ENCODE results near the gene RBMS3.
"Not testable (repeated sequence)": the region's sequence is repeated elsewhere in the genome, so short reads cannot be mapped to it uniquely, and the experiment has no call there.

RBMS3 gene

DNA sequence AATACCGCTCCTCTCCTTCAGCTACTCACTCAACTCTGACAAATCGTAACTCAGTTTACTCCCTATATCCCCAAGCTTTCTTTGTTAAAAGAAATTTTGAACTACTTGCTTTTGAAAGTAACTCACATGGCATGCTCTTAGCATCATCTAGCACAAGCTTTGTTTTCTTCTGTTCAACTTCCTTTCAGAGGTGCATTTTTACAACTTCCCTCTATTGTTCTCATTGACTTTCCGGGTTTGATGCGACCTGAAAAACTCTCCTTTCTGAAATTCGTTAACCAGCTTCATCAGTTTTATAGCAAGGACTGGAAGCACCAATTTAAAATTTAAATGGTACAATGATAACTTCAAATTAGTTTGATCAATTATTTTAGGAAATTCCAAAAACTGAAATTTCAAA lies 696.0 kb downstream of the RBMS3 start:
- FAIRE-seq, result no peak

DNA sequence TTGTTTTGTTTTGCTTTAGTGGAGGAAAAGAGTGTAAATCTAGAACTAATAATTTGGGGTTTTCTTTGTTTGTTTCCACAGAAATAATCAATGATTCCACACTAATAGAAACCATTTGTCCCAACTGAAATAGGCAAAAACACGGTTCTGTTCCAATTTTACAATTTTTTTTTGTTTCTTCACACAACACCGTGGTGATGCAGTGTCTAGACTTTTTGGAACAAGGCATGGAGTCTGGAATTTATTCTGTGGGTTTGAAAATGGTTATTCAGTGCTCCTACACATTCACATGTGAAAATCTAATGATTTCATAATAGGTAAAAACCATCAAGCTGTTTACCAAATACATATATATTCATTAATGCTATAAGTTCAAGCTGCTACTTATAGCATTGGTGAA lies 696.5 kb downstream of the RBMS3 start:
- no peak for FAIRE-seq

DNA sequence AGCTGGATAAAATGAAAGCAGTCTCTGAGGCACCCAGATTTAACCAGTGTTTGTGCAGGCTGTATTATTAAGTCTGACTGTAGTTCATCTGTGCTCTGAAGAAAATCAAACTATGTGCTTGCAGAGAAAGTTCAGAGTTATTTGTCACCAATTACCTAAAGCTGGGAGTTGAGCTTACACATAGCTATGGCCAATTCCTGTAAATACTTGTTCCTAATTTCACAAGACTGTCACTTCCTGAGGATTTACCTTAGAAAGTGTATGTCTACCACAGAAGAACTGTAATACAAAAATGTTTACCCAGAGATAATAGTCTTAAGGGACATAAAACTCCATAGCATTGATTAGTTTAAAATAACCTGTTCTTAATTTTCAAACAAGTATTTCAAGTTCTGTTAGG lies 697.2 kb downstream of the RBMS3 start:
- FAIRE-seq, result no peak

DNA sequence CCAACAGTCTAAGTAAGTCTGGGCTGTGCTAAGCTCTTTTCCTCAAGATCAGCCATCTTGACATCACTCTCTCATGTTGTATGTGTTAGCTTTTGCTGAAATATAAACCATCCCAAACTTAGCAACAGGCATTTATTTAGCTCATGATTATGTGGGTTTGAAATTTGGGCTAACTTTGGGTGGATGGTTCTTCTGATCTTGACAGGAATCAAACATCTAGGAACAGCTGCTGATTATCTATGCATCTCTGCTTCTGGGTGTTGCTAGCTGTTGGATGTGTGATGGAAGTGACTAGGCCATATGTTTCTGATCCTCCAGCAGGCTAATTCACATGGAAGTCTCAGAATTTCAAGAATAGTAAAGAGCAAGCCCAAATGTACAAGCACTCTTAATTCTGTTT lies 710.3 kb downstream of the RBMS3 start:
- no peak for FAIRE-seq

DNA sequence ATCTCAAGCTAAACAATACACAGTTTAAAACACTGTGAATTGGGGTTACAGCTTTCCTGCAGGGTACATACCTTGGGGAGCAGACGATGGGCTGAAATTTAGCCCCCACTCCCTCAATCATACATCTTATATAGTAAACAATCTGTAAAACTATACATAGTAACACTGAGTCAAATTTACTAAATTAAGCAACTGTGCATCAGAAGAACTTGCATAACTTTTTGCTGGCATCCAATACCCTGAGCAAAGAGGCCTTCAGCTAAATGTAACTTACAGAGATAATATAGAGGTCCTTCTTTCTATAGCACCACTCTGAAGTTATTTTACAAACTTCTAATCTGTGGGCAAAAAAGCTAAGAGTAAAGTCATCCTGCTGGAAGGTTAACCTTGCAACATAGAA lies 721.9 kb downstream of the RBMS3 start:
- no peak for FAIRE-seq

DNA sequence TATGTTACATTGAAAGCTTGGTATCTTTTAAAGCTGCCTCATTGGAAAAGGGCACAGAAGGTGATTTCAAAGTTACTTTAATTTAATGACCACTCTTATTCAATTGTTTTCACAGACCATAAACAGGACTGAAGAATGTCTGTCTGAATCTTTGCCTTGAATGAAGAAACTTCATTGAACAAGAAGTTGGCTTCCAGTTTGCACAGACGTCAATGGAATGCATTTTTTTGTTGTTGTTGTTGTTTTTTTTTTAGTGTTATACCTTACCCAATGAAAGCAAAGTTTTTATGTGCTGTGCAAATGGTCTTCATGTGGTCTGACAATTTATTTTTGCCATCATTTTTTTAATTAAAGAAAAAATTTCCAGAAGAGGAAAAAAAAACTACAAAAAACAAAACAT lies 722.9 kb downstream of the RBMS3 start:
- FAIRE-seq, result no peak

DNA sequence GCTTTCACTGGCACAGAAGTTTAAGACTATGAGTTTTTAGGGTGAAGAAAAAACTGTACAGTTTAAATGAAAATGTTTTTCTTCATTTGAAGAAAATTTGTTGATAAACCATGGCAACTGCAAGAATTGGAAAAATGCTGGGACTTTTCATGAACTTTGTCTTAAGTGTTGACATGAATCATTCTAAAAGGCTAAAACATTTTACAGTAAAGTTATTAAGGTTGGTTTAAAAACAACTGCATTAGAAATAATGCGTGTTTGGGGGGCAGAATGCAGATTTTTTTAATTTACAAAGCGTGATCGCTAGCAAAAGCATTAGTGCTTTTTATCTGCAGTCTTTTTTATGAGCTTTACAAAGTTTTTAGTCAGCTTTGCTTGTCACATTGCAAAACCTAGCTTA lies 723.6 kb downstream of the RBMS3 start:
- FAIRE-seq, result no peak

DNA sequence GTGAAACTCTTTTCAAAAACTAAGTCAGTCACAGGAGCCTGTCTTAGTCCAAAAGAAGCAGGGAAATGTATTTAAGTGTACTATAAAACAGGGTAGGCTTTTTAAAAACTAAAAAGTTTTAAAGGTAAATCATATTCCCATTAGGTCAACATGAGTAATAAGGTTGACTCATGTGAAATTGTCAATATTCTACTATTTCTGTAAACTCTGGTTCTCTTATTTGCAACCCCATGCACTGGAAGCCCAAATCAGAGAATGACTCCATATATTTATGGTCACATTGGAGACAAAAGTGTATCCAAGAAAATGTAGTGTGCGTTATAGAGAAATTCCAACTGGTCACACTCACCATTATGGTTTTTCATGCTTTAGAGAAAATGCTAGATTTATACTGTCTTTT lies 725.2 kb downstream of the RBMS3 start:
- no peak for FAIRE-seq

DNA sequence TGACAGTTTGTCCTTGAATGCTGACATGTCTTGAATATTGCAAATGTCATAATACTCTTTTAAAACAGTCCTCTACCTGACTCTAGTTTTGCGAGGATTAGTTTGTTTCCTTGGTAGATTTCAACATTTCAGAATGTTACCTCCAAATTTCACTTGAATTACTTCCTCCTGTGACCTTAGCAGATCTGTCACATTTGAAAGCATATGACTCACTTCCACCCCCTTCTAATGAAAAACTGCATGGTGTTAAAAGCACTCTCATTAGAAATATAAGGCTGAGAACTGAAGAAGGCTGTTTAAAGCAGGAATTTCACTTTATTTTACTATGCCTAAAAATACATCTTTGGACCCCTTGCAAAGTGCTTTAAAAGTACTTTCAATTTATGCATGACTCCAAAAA lies 726.8 kb downstream of the RBMS3 start:
- no peak for FAIRE-seq

DNA sequence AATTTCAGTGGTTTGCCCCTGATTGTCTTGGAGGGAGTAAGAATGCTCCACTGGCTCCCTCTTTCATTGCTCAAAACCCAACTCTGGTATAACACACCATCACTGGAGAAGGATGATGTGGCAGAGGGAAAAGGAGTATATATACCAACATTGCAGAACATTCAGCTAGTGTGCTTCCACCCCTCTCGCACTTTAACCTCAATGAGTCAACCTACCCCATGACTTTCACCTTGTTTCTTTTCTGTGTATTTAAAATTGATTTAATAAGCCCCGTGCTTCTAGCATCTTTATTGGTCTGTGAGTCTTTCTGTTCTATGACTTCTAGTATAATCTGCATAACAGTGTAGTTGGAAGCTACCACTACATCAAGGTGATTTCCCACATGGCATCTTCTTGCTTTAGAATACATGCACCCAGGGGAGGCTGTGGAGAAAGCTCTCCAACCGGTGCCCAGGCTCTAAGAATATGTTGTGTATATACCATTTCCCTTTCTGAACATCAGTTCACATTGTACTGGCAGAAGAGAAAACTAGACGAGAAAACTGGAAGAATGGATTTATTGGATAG lies 730.4 kb downstream of the RBMS3 start:
- FAIRE-seq, result no peak

DNA sequence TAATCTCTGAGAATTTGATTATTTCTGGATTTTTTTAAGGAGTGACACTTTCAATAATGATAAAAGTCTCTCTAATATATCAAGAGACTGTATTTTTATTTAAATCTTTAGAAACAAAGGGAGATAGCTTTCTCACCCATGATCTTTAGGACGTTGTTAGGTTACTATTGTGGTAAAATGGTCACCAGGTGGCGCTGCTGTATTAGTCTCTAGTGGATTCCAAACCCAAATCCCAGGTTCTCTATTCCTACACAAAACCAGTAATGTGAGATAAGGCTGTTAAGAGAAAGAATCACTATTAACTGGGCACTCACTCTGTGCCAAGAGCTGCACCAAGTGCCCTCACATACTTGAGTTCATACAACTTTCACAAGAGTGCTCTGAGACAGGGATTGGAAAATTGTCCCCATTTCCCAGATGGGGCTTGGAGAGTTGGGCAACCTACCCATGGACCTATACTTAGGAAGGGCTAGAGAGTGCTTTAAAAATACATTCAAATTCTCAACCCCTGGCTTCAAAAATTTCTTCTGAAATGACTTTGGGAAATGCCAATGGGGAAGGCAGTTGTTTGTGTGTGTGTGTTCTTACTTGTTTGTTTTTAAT lies 732.2 kb downstream of the RBMS3 start:
- FAIRE-seq, result peak; percentile 92

DNA sequence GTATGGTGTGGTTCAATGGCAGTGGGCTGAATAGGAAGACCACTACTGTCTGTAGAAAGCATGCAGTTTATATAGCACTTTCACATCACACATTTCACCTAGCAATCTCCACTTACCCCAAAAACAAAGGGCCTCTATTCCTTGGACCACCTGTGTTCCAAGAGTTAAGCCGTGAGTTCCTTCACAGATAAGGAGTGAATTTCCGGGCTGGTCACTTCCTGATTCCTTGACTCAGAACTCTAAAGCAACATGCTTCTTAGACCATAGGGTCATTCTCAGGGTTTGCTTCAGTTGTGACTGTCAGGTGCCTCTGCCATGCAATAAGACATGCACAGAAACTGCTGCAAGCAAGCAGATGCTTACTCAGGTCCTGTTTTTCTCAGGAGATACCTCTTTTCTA lies 737.0 kb downstream of the RBMS3 start:
- no peak for FAIRE-seq

DNA sequence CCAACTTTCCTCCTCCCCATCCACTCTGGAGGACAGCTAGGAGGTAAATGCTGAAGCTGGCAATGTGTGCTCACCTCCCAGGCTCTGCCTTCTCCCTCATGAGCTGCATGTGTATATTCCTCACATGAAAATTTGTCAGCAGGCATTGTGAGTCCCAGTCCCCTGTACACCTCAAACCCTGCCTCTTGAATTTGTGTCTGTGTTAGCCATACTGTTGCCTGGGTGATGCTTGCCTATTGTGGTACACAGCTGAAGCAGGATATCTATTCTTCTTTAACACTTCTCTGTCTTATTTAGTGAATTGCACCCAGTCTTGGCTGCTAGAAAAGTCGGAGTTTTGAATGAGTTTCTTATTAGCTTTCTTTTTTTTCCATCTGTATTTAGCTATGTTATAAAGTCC lies 739.5 kb downstream of the RBMS3 start:
- no peak for FAIRE-seq

DNA sequence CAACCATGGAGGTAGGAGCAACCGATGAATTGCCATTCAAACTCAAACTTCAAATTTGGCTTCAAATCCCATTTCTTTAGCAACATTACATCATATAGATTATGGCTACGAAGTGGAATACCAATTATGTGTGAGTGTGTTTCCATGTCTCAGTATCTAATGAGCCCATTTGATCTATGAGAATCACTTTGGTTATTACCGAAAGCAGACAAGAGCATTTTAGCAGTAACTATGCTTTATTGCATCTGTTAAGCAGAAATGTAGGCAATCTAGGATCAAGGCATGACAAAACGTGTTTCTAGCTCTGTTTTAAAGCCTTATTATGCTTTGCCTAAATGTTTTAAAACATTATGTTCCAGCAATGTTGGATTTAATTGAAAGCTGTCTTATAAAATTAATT lies 743.6 kb downstream of the RBMS3 start:
- no peak for FAIRE-seq

DNA sequence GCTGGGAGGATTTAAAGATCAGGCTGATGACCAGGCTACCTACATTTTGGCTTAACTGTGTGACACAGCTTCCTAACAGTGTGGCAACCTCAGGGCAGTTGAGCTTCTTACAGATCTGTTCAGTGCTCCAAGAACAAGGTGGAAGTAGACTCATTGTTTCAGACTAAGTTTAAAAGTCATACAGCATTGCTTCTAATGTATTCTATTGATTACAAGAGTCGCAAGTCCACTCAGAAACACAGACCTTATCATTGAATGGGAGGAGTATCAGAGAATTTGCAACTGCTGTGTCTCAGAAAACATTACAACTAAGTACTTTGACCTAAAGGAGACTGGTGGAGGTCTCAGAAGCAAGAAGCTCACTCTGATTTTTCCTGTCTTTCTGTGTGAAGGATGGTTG lies 746.0 kb downstream of the RBMS3 start:
- no peak for FAIRE-seq

DNA sequence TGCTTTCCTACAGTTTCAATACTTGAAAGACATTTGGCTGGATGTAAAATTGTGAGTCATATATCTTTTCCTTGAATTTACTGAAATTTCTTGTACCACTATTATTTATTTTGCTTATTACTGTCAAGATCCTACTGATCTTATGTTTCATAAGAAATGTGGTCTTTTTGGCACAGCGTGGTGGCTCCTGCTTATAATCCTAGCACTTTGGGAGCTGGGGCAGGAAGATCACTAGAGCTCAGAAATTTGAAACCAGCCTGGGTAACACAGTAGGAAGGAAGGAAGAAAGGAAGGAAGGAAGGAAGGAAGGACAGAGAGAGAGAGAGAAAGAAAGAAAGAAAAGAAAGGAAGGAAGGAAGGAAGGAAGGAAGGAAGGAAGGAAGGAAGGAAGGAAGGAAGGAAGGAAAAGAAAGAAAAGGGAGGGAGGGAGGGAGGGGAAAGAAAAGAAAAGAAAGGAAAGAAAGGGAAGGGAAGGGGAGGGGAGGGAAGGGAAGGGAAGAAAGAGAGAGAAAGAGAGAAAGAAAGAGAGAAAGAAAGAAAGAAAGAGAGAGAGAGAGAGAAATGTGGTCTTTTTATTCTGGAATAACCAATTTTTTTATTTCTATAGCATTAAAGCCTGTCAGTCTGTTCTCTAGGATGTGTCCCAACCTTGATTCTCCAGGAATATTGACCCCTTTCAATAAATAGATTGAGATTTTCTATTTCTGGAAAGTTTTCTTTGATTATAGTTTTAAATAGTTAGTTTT lies 753.5 kb downstream of the RBMS3 start:
- FAIRE-seq, result no peak

DNA sequence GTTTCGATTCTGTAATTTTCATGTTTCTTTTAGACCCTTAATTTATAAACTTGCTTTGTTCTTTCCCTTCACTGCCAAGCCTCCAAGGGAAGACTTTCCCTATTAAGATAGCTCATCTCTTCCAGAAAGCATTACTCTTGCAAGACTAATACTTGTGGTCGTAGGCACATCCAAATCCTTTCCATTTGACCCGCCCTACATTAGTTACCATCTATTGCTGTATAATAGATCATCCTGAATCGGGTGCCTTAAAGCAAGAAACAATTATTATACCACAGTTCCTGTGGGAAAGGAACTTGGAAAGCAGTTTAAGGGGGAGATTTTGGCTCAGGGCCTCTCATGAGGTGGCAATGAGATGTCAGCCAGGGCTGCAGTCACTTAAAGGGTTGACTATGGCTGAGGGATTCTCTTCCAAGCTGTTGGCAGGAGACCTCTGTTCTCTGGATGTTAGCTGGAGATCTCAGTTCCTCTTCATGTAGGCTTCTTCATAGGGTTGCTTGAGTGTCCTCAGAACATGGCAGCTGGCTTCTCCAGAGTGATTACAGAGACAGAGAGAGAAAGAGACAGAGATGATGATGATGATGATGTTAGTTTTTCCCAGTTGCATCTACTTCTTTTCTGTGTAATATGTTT lies 755.2 kb downstream of the RBMS3 start:
- FAIRE-seq, result no peak

DNA sequence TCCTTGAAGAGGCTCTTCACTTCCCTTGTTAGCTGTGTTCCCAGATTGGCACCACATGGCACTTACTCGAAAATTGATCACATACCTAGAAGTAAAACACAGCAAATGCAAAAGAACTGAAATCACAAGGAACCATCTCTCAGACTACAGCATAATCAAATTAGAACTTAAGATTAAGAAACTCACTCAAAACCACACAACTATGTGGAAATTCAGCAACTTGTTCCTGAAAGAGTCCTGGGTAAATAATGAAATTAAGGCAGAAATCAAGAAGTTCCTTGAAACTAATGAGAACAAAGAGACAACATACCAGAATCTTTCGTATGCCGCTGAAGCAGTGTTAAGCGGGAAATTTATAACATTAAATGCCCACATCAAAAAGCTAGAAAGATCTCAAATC lies 759.3 kb downstream of the RBMS3 start:
- FAIRE-seq, result no peak

DNA sequence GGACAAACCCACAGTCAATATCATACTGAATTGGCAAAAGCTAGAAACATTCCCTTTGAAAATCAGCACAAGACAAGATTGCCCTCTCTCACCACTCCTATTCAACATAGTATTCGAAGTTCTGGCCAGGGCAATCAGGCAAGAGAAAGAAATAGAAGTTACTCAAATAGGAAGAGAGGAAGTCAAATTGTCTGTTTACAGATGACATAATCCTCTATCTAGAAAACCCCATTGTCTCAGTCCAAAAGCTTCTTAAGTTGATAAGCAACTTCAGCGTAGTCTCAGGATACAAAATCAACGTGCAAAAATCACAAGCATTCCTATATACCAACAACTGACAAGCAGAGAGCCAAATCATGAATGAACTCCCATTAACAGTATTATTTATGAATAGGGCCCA lies 760.6 kb downstream of the RBMS3 start:
- FAIRE-seq, result not testable (repeated sequence)

DNA sequence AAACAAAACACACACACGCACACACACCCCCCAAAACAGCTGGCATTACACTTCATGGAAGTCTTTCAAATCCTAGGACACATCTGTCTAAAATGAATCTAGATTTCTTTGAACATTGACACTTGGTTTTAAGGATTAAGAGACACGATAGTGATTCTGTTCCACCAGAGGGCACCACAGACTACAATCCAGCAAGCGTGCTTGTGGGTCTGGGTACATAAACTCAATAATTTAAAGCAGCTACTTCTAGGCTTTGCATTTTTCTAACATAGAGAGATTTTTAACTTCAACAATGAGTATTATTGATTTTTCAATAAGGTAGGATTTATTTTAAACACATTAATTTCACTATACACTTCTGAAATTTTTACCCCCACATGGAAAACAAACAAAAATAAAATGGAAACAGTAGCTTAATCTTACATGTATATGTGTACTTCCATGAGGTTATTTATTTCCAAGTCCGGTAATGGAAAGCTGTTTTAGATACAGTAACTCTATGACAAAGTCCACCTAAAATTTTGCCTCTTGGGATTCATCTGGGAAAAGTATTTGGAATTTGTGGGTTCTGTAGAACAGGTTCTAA lies 761.5 kb downstream of the RBMS3 start:
- FAIRE-seq, result peak; percentile 85

DNA sequence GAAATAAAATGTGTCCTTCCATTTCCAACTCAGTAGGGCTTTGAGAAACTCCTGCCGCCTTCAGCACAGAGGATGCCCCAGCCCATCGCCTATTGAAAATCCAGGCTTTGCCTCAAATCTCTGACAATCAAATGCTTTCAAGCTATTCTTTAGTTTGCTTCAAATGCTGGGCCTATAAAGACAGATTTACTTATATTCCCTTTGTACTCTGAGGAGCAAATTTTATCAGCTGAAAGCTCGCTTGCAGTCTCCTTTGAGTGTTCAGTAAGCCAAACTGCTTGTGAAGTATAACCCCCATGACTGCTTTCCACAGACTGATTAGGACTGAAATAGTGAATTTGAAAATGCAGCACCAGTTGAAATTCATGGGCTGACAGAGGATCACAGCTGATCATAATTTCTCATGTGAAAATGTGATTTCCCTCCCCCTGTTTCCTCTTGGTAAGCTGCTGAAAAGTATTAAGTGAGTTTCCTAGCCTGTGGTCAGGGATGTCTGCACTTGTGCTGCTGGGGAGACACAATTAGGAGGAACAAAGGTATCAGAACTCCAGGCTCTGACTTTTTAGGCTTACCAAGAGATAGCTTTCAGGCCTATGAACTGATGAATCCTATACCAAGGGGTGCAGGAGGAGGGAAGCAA lies 762.2 kb downstream of the RBMS3 start:
- no peak for FAIRE-seq

DNA sequence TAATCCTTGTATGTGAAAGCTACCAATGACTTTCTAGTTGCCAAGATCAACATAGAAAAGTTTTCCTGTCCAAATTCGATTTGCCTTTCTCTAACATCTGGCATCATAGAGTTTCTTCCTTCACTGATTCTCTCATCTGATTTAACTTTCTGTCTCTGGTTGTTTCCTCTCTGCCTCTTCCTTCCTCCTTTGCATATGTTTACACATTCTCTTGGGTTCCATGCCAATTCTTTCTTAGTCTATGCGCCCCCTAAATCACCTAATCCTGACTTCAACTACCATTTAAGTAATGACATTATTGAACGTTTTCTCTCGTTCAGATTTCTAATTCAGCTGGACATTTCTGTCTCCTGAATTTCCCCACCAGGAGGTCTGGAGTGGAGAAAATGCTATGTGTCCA lies 763.6 kb downstream of the RBMS3 start:
- FAIRE-seq, result no peak

DNA sequence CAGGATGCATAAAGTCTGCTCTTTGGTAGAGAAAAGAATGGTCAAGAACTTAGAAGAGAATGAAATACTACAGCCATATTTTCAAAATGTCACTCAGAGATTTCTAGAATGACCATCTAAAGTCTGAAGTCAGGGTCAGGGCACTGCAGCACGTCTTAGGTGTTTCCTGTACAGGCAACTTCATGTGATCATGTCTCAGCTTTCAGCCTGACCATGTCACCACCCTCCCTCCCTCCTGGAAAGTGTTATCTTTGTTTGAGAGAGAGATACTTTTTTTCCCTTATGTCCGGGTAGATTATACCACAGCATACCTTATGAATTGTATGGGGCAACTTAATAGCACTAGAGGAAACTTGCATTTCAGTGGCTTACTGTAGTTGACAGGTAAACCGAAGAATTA lies 767.6 kb downstream of the RBMS3 start:
- no peak for FAIRE-seq

All from G401.6 (cell line).